HepG2 (cell line): ENCODE results near the gene TAS1R3. TPM values are rescaled to one million over a fixed set of nuclear protein-coding genes. Genes with fewer than 3 reads are reported as not detected.

Experiments used
- DNMT1 ChIP-seq: sonication (generic); formaldehyde crosslinking; IDR thresholded peaks from 2 replicates; pipeline ENCODE4 v1.5.1; 2020; ENCODE audit warnings: mild to moderate bottlenecking, missing genetic modification reagents
- EEA1 ChIP-seq: sonication (generic); formaldehyde crosslinking; IDR thresholded peaks from 2 replicates; pipeline ENCODE4 v1.5.1; 2020; ENCODE audit warnings: mild to moderate bottlenecking, missing genetic modification reagents, borderline replicate concordance
- HMGXB4 ChIP-seq, 2 experiments: sonication (generic) in 1 of 2; formaldehyde crosslinking in 1 of 2; IDR thresholded peaks; 2 replicates each; pipeline versions ENCODE4 v1.4.0 to v1.6.1; 2018 to 2020; ENCODE audit warnings: missing genetic modification reagents in 2 of 2, borderline replicate concordance in 1 of 2, low read depth in 1 of 2, mild to moderate bottlenecking in 1 of 2, missing biosample characterization in 1 of 2
- PATZ1 ChIP-seq: sonication (generic); formaldehyde crosslinking; IDR thresholded peaks from 2 replicates; pipeline ENCODE4 v1.4.0; 2020; ENCODE audit warnings: missing genetic modification reagents
- PCBP2 ChIP-seq: fragments of 200-400 bp; formaldehyde crosslinking; optimal IDR thresholded peaks from 2 replicates; pipeline ENCODE3; 2018; ENCODE audit warnings: low read length, low read depth; ENCODE audit not compliant: poor library complexity, severe bottlenecking
- POLR2G ChIP-seq: fragments of 200-400 bp; formaldehyde crosslinking; IDR thresholded peaks from 2 replicates; pipeline ENCODE4 v1.6.1; 2018; ENCODE audit warnings: mild to moderate bottlenecking, low read depth, low read length, moderate library complexity
- RBFOX2 ChIP-seq: fragments of 200-400 bp; formaldehyde crosslinking; IDR thresholded peaks from 2 replicates; pipeline ENCODE4 v1.6.1; 2017; ENCODE audit warnings: low read depth, mild to moderate bottlenecking, low read length
- SIN3B ChIP-seq: fragments of 150-350 bp; IDR thresholded peaks from 2 replicates; pipeline ENCODE4 v1.6.1; 2014; ENCODE audit warnings: low read length
- SNAPC4 ChIP-seq: sonication (generic); formaldehyde crosslinking; IDR thresholded peaks from 2 replicates; pipeline ENCODE4 v1.4.0; 2020; ENCODE audit warnings: mild to moderate bottlenecking, missing genetic modification reagents
- SRSF1 ChIP-seq: fragments of 200-400 bp; formaldehyde crosslinking; optimal IDR thresholded peaks from 2 replicates; pipeline ENCODE3; 2017; ENCODE audit warnings: mild to moderate bottlenecking, low read depth, low read length, moderate library complexity
- SSRP1 ChIP-seq: IDR thresholded peaks from 2 replicates; pipeline ENCODE4 v1.6.1; 2016; ENCODE audit warnings: control low read depth
- TBL1XR1 ChIP-seq: fragments of 150-350 bp; IDR thresholded peaks from 2 replicates; pipeline ENCODE4 v1.6.1; 2014; ENCODE audit warnings: borderline replicate concordance, low read length; ENCODE audit not compliant: partially characterized antibody
- ZC3H4 ChIP-seq: sonication (generic); formaldehyde crosslinking; IDR thresholded peaks from 2 replicates; pipeline ENCODE4 v1.4.0; 2020; ENCODE audit warnings: missing genetic modification reagents, borderline replicate concordance
- ZNF10 ChIP-seq: sonication (generic); formaldehyde crosslinking; IDR thresholded peaks from 2 replicates; pipeline ENCODE4 v1.4.0; 2020; ENCODE audit warnings: mild to moderate bottlenecking, low read depth, missing genetic modification reagents, borderline replicate concordance
- ZNF24 ChIP-seq: fragments of 450-650 bp; IDR thresholded peaks from 2 replicates; pipeline ENCODE4 v1.6.1; 2017; ENCODE audit warnings: antibody characterized with exemption, mild to moderate bottlenecking
- ZNF263 ChIP-seq: sonication (generic); formaldehyde crosslinking; IDR thresholded peaks from 2 replicates; pipeline ENCODE4 v1.4.0; 2020; ENCODE audit warnings: missing genetic modification reagents
- polyA plus RNA-seq, 8 experiments: library from polyadenylated mRNA; depleted of rRNA in 3 of 8; stranded (reverse) in 7 of 8; unstranded in 1 of 8; fragments of >200 nt; fragmentation: Illumina TruSeq in 4 of 8; extraction: Trizol in 4 of 8; gene quantifications; 2 replicates each; pipeline versions ENCODE4 v1.2.1 to v1.2.3, GENCODE V29; 2011 to 2016; ENCODE audit warnings: low read depth in 4 of 8, missing spikeins in 1 of 8, mixed read lengths in 1 of 8; ENCODE audit not compliant: insufficient read depth in 1 of 8
- total RNA-seq, 5 experiments: library from RNA; depleted of rRNA; stranded (reverse); fragments of >200 nt; fragmentation: Illumina TruSeq; extraction: Trizol; gene quantifications; 2 replicates each; pipeline ENCODE4 v1.2.3, GENCODE V29; 2016; ENCODE audit warnings: low read depth in 1 of 5
- TF ChIP-seq, protein P1 (sequence below): sonication (generic); formaldehyde crosslinking; IDR thresholded peaks from 2 replicates; pipeline ENCODE4 v1.9.0; 2022; ENCODE audit warnings: low read depth, missing genetic modification reagents

Gene TAS1R3
- total and polyA plus RNA-seq, 2 of the 13 experiments (the other 11 are each of a cell fraction or from before 2014, with no cell fraction given) = 0.13 to 0.15 TPM

GRCh38 chr1:1329304-1330210 lies 1.5 kb upstream of the TAS1R3 start (continued):
- no peak for TF ChIP-seq ZNF10
- TF ChIP-seq, protein P1, sequence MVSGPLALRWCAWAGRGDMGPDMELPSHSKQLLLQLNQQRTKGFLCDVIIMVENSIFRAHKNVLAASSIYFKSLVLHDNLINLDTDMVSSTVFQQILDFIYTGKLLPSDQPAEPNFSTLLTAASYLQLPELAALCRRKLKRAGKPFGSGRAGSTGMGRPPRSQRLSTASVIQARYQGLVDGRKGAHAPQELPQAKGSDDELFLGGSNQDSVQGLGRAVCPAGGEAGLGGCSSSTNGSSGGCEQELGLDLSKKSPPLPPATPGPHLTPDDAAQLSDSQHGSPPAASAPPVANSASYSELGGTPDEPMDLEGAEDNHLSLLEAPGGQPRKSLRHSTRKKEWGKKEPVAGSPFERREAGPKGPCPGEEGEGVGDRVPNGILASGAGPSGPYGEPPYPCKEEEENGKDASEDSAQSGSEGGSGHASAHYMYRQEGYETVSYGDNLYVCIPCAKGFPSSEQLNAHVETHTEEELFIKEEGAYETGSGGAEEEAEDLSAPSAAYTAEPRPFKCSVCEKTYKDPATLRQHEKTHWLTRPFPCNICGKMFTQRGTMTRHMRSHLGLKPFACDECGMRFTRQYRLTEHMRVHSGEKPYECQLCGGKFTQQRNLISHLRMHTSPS (CRISPR knock-in tag) = 0 out of 2 replicates have a peak, but pooled peaks have one; percentile 7
- TF ChIP-seq PCBP2 = no peak
- TF ChIP-seq ZNF263 (CRISPR knock-in tag) = no peak
- TF ChIP-seq TBL1XR1 = no peak
- TF ChIP-seq PATZ1 (CRISPR knock-in tag) = no peak
- no peak for TF ChIP-seq ZNF24
- no peak for TF ChIP-seq SRSF1
- peak; percentile 75 for TF ChIP-seq SSRP1 (CRISPR knock-in tag)
- TF ChIP-seq EEA1 (CRISPR knock-in tag) = peak; percentile 71; the same call in 1 of the 2 replicates
- peak; percentile 39 for TF ChIP-seq RBFOX2
- TF ChIP-seq ZC3H4 = 0 out of 2 replicates have a peak, but pooled peaks have one; percentile 22
- no peak for TF ChIP-seq SNAPC4 (CRISPR knock-in tag)
- TF ChIP-seq HMGXB4 (CRISPR knock-in tag; IDR thresholded peaks at IDR 0.05; ENCODE audit: borderline replicate concordance in 1 of 2, low read depth in 1 of 2) = no peak
- TF ChIP-seq SIN3B = no peak
- peak; percentile 45; the same call in 1 of the 2 replicates for TF ChIP-seq POLR2G
- peak; percentile 86; the same call in 1 of the 2 replicates for TF ChIP-seq DNMT1 (CRISPR knock-in tag)
